Measurements from ENCODE around the gene PCBP3.

DNA sequence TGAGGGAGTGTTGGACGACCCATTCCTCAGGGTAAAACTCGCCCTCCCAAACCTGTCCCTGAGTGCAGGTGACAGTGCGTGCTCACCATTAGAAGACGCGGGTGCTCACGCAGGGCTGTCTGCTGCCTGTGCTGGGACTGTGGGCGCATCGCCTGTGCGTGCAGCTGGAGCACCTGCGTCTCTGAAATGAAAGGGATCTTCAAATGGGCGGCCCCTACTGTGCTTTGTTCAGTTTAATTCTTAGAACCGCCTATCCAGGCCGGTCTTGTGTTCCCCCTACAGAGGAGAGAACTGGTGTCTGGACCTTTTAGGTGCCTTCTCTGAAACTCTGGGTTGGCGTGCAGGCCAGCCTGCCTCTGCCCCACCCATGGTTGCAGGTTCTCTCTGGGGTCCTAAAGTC, 125.8 kb downstream of the PCBP3 start:
- TF ChIP-seq, protein P1, sequence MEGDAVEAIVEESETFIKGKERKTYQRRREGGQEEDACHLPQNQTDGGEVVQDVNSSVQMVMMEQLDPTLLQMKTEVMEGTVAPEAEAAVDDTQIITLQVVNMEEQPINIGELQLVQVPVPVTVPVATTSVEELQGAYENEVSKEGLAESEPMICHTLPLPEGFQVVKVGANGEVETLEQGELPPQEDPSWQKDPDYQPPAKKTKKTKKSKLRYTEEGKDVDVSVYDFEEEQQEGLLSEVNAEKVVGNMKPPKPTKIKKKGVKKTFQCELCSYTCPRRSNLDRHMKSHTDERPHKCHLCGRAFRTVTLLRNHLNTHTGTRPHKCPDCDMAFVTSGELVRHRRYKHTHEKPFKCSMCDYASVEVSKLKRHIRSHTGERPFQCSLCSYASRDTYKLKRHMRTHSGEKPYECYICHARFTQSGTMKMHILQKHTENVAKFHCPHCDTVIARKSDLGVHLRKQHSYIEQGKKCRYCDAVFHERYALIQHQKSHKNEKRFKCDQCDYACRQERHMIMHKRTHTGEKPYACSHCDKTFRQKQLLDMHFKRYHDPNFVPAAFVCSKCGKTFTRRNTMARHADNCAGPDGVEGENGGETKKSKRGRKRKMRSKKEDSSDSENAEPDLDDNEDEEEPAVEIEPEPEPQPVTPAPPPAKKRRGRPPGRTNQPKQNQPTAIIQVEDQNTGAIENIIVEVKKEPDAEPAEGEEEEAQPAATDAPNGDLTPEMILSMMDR (IDR thresholded peaks at IDR 0.05; ENCODE audit: insufficient read depth, low read length) = no peak
- TF ChIP-seq POLR2AphosphoS5 (IDR thresholded peaks at IDR 0.05; ENCODE audit: low read depth) (no peak), SPI1 (IDR thresholded peaks at IDR 0.05; ENCODE audit: borderline replicate concordance, low read depth) (no peak), GABPA (IDR thresholded peaks at IDR 0.05; ENCODE audit: low read depth) (no peak)
- TF ChIP-seq, protein P2, sequence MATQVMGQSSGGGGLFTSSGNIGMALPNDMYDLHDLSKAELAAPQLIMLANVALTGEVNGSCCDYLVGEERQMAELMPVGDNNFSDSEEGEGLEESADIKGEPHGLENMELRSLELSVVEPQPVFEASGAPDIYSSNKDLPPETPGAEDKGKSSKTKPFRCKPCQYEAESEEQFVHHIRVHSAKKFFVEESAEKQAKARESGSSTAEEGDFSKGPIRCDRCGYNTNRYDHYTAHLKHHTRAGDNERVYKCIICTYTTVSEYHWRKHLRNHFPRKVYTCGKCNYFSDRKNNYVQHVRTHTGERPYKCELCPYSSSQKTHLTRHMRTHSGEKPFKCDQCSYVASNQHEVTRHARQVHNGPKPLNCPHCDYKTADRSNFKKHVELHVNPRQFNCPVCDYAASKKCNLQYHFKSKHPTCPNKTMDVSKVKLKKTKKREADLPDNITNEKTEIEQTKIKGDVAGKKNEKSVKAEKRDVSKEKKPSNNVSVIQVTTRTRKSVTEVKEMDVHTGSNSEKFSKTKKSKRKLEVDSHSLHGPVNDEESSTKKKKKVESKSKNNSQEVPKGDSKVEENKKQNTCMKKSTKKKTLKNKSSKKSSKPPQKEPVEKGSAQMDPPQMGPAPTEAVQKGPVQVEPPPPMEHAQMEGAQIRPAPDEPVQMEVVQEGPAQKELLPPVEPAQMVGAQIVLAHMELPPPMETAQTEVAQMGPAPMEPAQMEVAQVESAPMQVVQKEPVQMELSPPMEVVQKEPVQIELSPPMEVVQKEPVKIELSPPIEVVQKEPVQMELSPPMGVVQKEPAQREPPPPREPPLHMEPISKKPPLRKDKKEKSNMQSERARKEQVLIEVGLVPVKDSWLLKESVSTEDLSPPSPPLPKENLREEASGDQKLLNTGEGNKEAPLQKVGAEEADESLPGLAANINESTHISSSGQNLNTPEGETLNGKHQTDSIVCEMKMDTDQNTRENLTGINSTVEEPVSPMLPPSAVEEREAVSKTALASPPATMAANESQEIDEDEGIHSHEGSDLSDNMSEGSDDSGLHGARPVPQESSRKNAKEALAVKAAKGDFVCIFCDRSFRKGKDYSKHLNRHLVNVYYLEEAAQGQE (IDR thresholded peaks at IDR 0.05; ENCODE audit: insufficient replicate concordance, low read depth) = no peak
